PC-3 (cell line): ENCODE measurements around the gene ITGB3.
"Not testable (repeated sequence)": the region's sequence is repeated elsewhere in the genome, so short reads cannot be mapped to it uniquely, and the experiment has no call there.

Source experiments
- EZH2phosphoT487 ChIP-seq: fragments of 300-600 bp; sonication (generic); IDR thresholded peaks from 2 replicates; pipeline ENCODE4 v1.6.1; 2018; ENCODE audit warnings: mild to moderate bottlenecking, antibody characterized with exemption, low read length, borderline replicate concordance
- TF ChIP-seq, protein P1 (sequence below): fragments of 300-600 bp; sonication (generic); conservative IDR thresholded peaks from 2 replicates; pipeline ENCODE4 v1.5.1; 2017; ENCODE audit warnings: antibody characterized with exemption, low read depth, mild to moderate bottlenecking, low read length

DNA sequence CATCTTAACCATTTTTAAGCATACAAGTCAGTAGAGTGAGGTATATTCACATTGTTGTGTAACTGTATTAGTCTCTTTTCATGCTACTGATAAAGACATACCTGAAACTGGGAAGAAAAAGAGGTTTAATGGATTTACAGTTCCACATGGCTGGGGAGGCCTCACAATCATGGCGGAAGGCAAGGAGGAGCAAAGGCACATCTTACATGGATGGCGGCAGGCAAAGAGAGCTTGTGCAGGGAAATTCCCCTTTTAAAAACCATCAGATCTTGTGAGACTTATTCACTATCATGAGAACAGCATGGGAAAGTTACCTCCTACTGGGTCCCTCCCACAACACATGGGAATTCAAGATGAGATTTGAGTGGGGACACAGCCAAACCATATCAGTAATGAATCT lies 29.6 kb upstream of the ITGB3 start:
- TF ChIP-seq EZH2phosphoT487, result not testable (repeated sequence)
- TF ChIP-seq, protein P1, sequence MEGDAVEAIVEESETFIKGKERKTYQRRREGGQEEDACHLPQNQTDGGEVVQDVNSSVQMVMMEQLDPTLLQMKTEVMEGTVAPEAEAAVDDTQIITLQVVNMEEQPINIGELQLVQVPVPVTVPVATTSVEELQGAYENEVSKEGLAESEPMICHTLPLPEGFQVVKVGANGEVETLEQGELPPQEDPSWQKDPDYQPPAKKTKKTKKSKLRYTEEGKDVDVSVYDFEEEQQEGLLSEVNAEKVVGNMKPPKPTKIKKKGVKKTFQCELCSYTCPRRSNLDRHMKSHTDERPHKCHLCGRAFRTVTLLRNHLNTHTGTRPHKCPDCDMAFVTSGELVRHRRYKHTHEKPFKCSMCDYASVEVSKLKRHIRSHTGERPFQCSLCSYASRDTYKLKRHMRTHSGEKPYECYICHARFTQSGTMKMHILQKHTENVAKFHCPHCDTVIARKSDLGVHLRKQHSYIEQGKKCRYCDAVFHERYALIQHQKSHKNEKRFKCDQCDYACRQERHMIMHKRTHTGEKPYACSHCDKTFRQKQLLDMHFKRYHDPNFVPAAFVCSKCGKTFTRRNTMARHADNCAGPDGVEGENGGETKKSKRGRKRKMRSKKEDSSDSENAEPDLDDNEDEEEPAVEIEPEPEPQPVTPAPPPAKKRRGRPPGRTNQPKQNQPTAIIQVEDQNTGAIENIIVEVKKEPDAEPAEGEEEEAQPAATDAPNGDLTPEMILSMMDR, result not testable (repeated sequence)
